Panc1 (cell line): ENCODE data around the gene OR52E1. TPM values are rescaled to one million over a fixed set of nuclear protein-coding genes. Genes with fewer than 3 reads are reported as not detected.

ENCODE experiments used
- ATAC-seq: fragments of 200-7000 bp; cut with Tn5 transposase; 2 replicates; pipeline ENCODE4 v1.9.1; 2020; ENCODE audit warnings: mild to moderate bottlenecking, moderate library complexity
- BruUV-seq: library from RNA; stranded (reverse); fragments of 400-500 nt; replicated peaks from 2 replicates; lab custom pipeline; 2021; lab: Mats Ljungman, UMichigan
- CTCF ChIA-PET: fragments of 300-600 bp; sonication (Branson Sonifier 250); formaldehyde crosslinking; loops from one replicate; lab custom pipeline; 2022; ENCODE audit warnings: antibody characterized with exemption; lab: Charles Lee
- POLR2A ChIA-PET: fragments of 300-600 bp; sonication (Branson Sonifier 250); formaldehyde crosslinking; loops from one replicate; lab custom pipeline; 2022; ENCODE audit warnings: antibody characterized with exemption; lab: Charles Lee
- DNase-seq: peaks from one replicate; pipeline ENCODE4 v3.0.0-alpha.2; 2010; ENCODE audit warnings: low read depth, low spot score
- H3K27ac ChIP-seq: 2 replicates; pipeline ENCODE4 v1.5.1; 2011; ENCODE audit warnings: mild to moderate bottlenecking, low read length, inconsistent platforms
- H3K27me3 ChIP-seq: fragments of 200-500 bp; sonication (Bioruptor generic); 2 replicates; pipeline ENCODE4 v1.6.0; 2014; ENCODE audit warnings: low read length, inconsistent platforms; ENCODE audit not compliant: control insufficient read depth, insufficient read depth
- H3K36me3 ChIP-seq: fragments of 200-500 bp; sonication (Bioruptor generic); 2 replicates; pipeline ENCODE4 v1.5.1; 2014; ENCODE audit warnings: inconsistent platforms, mild to moderate bottlenecking, low read length, moderate library complexity; ENCODE audit not compliant: control insufficient read depth, insufficient read depth
- H3K4me1 ChIP-seq: 2 replicates; pipeline ENCODE4 v1.5.1; 2011; ENCODE audit warnings: inconsistent platforms, mild to moderate bottlenecking, low read length, moderate library complexity; ENCODE audit not compliant: control insufficient read depth, insufficient read depth
- H3K4me3 ChIP-seq, 2 experiments: 2 replicates each; pipeline ENCODE4 v1.5.1; 2011 to 2012; ENCODE audit warnings: low read depth in 2 of 2, low read length in 2 of 2, mild to moderate bottlenecking in 2 of 2, inconsistent platforms in 1 of 2, moderate library complexity in 1 of 2
- H3K9me3 ChIP-seq: fragments of 200-500 bp; sonication (Bioruptor generic); 2 replicates; pipeline ENCODE4 v1.5.1; 2014; ENCODE audit warnings: low read depth, mild to moderate bottlenecking, inconsistent platforms, low read length, moderate library complexity; ENCODE audit not compliant: control insufficient read depth, insufficient read depth
- POLR2AphosphoS5 ChIP-seq: IDR thresholded peaks from 2 replicates; pipeline ENCODE4 v1.6.1; 2012; ENCODE audit warnings: mild to moderate bottlenecking, low read depth, low read length, moderate library complexity
- REST ChIP-seq, 2 experiments: IDR thresholded peaks; 2 replicates each; pipeline ENCODE4 v1.6.1; 2011 to 2012; ENCODE audit warnings: low read depth in 2 of 2, control low read depth in 1 of 2, low read length in 1 of 2, mild to moderate bottlenecking in 1 of 2, moderate library complexity in 1 of 2; ENCODE audit not compliant: insufficient read depth in 1 of 2
- SIN3A ChIP-seq: IDR thresholded peaks from 2 replicates; pipeline ENCODE4 v1.6.1; 2012; ENCODE audit warnings: low read depth, mild to moderate bottlenecking, low read length, moderate library complexity, borderline replicate concordance; ENCODE audit not compliant: insufficient read depth
- TCF7L2 ChIP-seq: IDR thresholded peaks from 2 replicates; pipeline ENCODE4 v1.6.1; 2011; ENCODE audit warnings: mild to moderate bottlenecking, low read depth, low read length, inconsistent platforms
- in situ Hi-C: cut with HindIII; loops from 2 replicates; pipeline ENCODE4 v1.10.0; 2016; ENCODE audit warnings: low sequenced_read_pairs, low pct_unique_long_range_greater_than_20kb
- intact Hi-C: fragments of 100-400 bp; cut with micrococcal nuclease; formaldehyde crosslinking; loops from one replicate; pipeline ENCODE4 v1.10.0; 2022; ENCODE audit not compliant: unreplicated experiment
- total RNA-seq: library from RNA; stranded (reverse); gene quantifications from one replicate; pipeline ENCODE4 v1.2.1, GENCODE V29; 2021; ENCODE audit not compliant: unreplicated experiment
- TF ChIP-seq, protein P1 (sequence below): fragments of 450-650 bp; IDR thresholded peaks from 2 replicates; pipeline ENCODE4 v1.5.1; 2017; ENCODE audit warnings: mild to moderate bottlenecking

Gene OR52E1
- total RNA-seq, 1 experiment from 2014 or later: not detected

GRCh38 chr11:5042091-5042490 lies 27.3 kb upstream of the OR52E1 start:
- DNase-seq (no peak), ATAC-seq (no peak)
- Histone ChIP-seq H3K27me3 (no peaks in the 10 kb centered on the region), H3K9me3 (no peaks in the 10 kb centered on the region), H3K4me3 (no peak overlapping the region), H3K4me1 (no peaks in the 10 kb centered on the region), H3K27ac (no peak overlapping the region), H3K36me3 (no peaks in the 10 kb centered on the region)
- TF ChIP-seq TCF7L2 (no peak), SIN3A (no peak), POLR2AphosphoS5 (no peak), REST (IDR thresholded peaks at IDR 0.05; ENCODE audit: insufficient read depth in 1 of 2, low read depth in 2 of 2, low read length in 1 of 2) (no peak)
- TF ChIP-seq, protein P1, sequence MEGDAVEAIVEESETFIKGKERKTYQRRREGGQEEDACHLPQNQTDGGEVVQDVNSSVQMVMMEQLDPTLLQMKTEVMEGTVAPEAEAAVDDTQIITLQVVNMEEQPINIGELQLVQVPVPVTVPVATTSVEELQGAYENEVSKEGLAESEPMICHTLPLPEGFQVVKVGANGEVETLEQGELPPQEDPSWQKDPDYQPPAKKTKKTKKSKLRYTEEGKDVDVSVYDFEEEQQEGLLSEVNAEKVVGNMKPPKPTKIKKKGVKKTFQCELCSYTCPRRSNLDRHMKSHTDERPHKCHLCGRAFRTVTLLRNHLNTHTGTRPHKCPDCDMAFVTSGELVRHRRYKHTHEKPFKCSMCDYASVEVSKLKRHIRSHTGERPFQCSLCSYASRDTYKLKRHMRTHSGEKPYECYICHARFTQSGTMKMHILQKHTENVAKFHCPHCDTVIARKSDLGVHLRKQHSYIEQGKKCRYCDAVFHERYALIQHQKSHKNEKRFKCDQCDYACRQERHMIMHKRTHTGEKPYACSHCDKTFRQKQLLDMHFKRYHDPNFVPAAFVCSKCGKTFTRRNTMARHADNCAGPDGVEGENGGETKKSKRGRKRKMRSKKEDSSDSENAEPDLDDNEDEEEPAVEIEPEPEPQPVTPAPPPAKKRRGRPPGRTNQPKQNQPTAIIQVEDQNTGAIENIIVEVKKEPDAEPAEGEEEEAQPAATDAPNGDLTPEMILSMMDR: no peak
- intact Hi-C loops: no loop called here
- in situ Hi-C loops: no loop called here
- BruUV-seq: no TSS peak
- ChIA-PET CTCF (no interaction called here), POLR2A (no interaction called here)

- ChIA-PET CTCF (no interaction called here), POLR2A (no interaction called here)
- Histone ChIP-seq H3K36me3 (no peaks in the 10 kb centered on the region), H3K4me3 (no peak overlapping the region), H3K9me3 (no peaks in the 10 kb centered on the region), H3K4me1 (no peaks in the 10 kb centered on the region), H3K27ac (no peak overlapping the region), H3K27me3 (no peaks in the 10 kb centered on the region)
- ATAC-seq: no peak
- no peak for DNase-seq
- TF ChIP-seq REST (IDR thresholded peaks at IDR 0.05; ENCODE audit: insufficient read depth in 1 of 2, low read depth in 2 of 2, low read length in 1 of 2) (no peak), TCF7L2 (no peak), SIN3A (no peak), POLR2AphosphoS5 (no peak)
- TF ChIP-seq, protein P1: no peak
- BruUV-seq: no TSS peak
- intact Hi-C loops: no loop called here
- in situ Hi-C loops: no loop called here
Observed at GRCh38 chr11:5043380-5043779, 26.0 kb upstream of the OR52E1 start.
